GM12878 (cell line): ENCODE data around the gene JAGN1. TPM values are rescaled to one million over a fixed set of nuclear protein-coding genes. Genes with fewer than 3 reads are reported as not detected.

ENCODE experiments used
- ATAC-seq: fragments of 200-7000 bp; cut with Tn5 transposase; 3 replicates; pipeline ENCODE4 v1.9.1; 2020; ENCODE audit warnings: mild to moderate bottlenecking, moderate library complexity
- BruUV-seq: library from RNA; stranded (reverse); fragments of 400-500 nt; replicated peaks from 2 replicates; lab custom pipeline; 2021; lab: Mats Ljungman, UMichigan
- CTCF ChIA-PET: fragments of 300-600 bp; sonication (Branson Sonifier 250); formaldehyde crosslinking; extraction: SDS; loops from one replicate; lab custom pipeline; 2021; ENCODE audit warnings: inconsistent platforms; lab: Yijun Ruan, JAX
- POLR2A ChIA-PET: fragments of 350-600 bp; formaldehyde crosslinking; extraction: SDS; loops from one replicate; lab custom pipeline; 2021; ENCODE audit warnings: inconsistent platforms; lab: Charles Lee
- RAD21 ChIA-PET: fragments of 300-600 bp; sonication (Branson Sonifier 250); formaldehyde crosslinking; loops from one replicate; lab custom pipeline; 2023; ENCODE audit warnings: antibody characterized with exemption; ENCODE audit not compliant: unreplicated experiment; lab: Charles Lee
- SMC1A ChIA-PET: fragments of 300-600 bp; sonication (Branson Sonifier 250); formaldehyde crosslinking; loops from one replicate; lab custom pipeline; 2023; ENCODE audit not compliant: unreplicated experiment, uncharacterized antibody; lab: Charles Lee
- DNase-seq: peaks from one replicate; pipeline ENCODE4 v3.0.0-alpha.2; 2011; ENCODE audit warnings: low read depth, low spot score
- FAIRE-seq: peaks from 3 replicates; lab custom pipeline; 2011; peaks lifted over from hg19 to GRCh38; lab: Jason Lieb, UNC
- H2AFZ ChIP-seq: 2 replicates; pipeline ENCODE4 v1.6.0; 2011; ENCODE audit warnings: low read depth, low read length, control low read depth; ENCODE audit not compliant: control insufficient read depth
- H3K27ac ChIP-seq: 2 replicates; pipeline ENCODE4 v1.5.1; 2011; ENCODE audit warnings: control low read depth; ENCODE audit not compliant: control insufficient read depth, insufficient read depth
- H3K27me3 ChIP-seq, 2 experiments: replicated peaks in 1 of 2; 2 replicates each; pipeline versions ENCODE4 v1.6.0 to v1.6.1; 2011; ENCODE audit warnings: low read length in 1 of 2; ENCODE audit not compliant: control insufficient read depth in 2 of 2, insufficient read depth in 2 of 2
- H3K36me3 ChIP-seq, 2 experiments: 2 replicates each; pipeline ENCODE4 v1.5.1; 2011; ENCODE audit warnings: low read length in 1 of 2; ENCODE audit not compliant: control insufficient read depth in 2 of 2, insufficient read depth in 2 of 2
- H3K4me1 ChIP-seq: 2 replicates; pipeline ENCODE4 v1.6.1; 2011; ENCODE audit warnings: mild to moderate bottlenecking, low read length, moderate library complexity, mixed read lengths; ENCODE audit not compliant: control insufficient read depth, insufficient read depth
- H3K4me2 ChIP-seq: 2 replicates; pipeline ENCODE4 v1.6.0; 2011; ENCODE audit warnings: control low read depth; ENCODE audit not compliant: control insufficient read depth, insufficient read depth
- H3K4me3 ChIP-seq: fragments of 200-600 bp; sonication (generic); 2 replicates; pipeline ENCODE4 v1.5.1; 2016
- H3K79me2 ChIP-seq: 2 replicates; pipeline ENCODE4 v1.6.0; 2011; ENCODE audit warnings: low read length; ENCODE audit not compliant: control insufficient read depth, insufficient read depth
- H3K9ac ChIP-seq: 2 replicates; pipeline ENCODE4 v1.8.0; 2011; ENCODE audit warnings: low read length, control low read depth, mixed read lengths; ENCODE audit not compliant: control insufficient read depth, insufficient read depth
- H3K9me3 ChIP-seq: replicated peaks from 3 replicates; pipeline ENCODE4 v1.5.1; 2011; ENCODE audit warnings: mild to moderate bottlenecking, low read length; ENCODE audit not compliant: control insufficient read depth, insufficient read depth
- H4K20me1 ChIP-seq: 2 replicates; pipeline ENCODE4 v1.6.0; 2011; ENCODE audit not compliant: control insufficient read depth, insufficient read depth
- ATF3 ChIP-seq: IDR thresholded peaks from 2 replicates; pipeline ENCODE4 v1.6.1; 2011; ENCODE audit warnings: low read depth, mild to moderate bottlenecking, low read length, moderate library complexity, borderline replicate concordance; ENCODE audit errors: extremely low read depth
- BRCA1 ChIP-seq: IDR thresholded peaks from 2 replicates; pipeline ENCODE4 v1.6.1; 2011; ENCODE audit warnings: low read depth, low read length, improper control_type of control experiment
- HDAC6 ChIP-seq: fragments of 200-600 bp; sonication (generic); IDR thresholded peaks from one replicate; pipeline ENCODE4 v1.8.0; 2017; ENCODE audit warnings: antibody characterized with exemption; ENCODE audit not compliant: unreplicated experiment
- NFYA ChIP-seq: IDR thresholded peaks from 2 replicates; pipeline ENCODE4 v1.6.1; 2011; ENCODE audit warnings: low read depth, mild to moderate bottlenecking, low read length, improper control_type of control experiment, borderline replicate concordance
- ZNF622 ChIP-seq: fragments of 450-650 bp; IDR thresholded peaks from 2 replicates; pipeline ENCODE4 v1.6.1; 2017; ENCODE audit warnings: mild to moderate bottlenecking, inconsistent platforms
- WGBS: methylation state at CpG from one replicate; pipeline ENCODE4 v1.1.6; 2016; ENCODE audit warnings: low lambda C conversion rate; ENCODE audit not compliant: insufficient replicate concordance, insufficient coverage; ENCODE audit errors: missing lambda C conversion rate; 5-methylcytosine and 5-hydroxymethylcytosine counted together
- in situ Hi-C: fragments of 300-500 bp; cut with MboI; formaldehyde crosslinking; loops from 9 replicates; pipeline ENCODE4 v1.14.3; 2018; ENCODE audit warnings: mixed read lengths
- intact Hi-C: fragments of 100-400 bp; cut with micrococcal nuclease; formaldehyde crosslinking; loops from one replicate; pipeline ENCODE4 v1.14.2; 2022; ENCODE audit not compliant: unreplicated experiment
- polyA plus RNA-seq, 11 experiments: library from polyadenylated mRNA; depleted of rRNA in 4 of 11; unstranded in 6 of 11; stranded (reverse) in 5 of 11; fragments of >200 nt; fragmentation: Nextera tagmentation in 4 of 11; fragmentation: Illumina TruSeq in 1 of 11; extraction: Ambion mirVana in 4 of 11; extraction: Trizol in 1 of 11; gene quantifications; 1 replicate in 1 of 11; 2 replicates in 10 of 11; pipeline versions ENCODE4 v1.2.1 to v1.2.3, GENCODE V29; 2011 to 2016; ENCODE audit warnings: inconsistent platforms in 2 of 11, missing spikeins in 2 of 11, low read depth in 1 of 11
- total RNA-seq, 4 experiments: library from RNA; depleted of rRNA in 3 of 4; stranded (reverse); fragments of >200 nt in 3 of 4; fragmentation: Illumina TruSeq in 1 of 4; extraction: Trizol in 1 of 4; gene quantifications; 2 replicates each; pipeline versions ENCODE4 v1.2.1 to v1.2.3, GENCODE V29; 2013 to 2021
- TF ChIP-seq, protein P1 (sequence below): fragments of 450-650 bp; IDR thresholded peaks from 2 replicates; pipeline ENCODE4 v1.6.1; 2017; ENCODE audit warnings: borderline replicate concordance

Gene JAGN1
- total and polyA plus RNA-seq, 10 of the 15 experiments (the other 5 are each of a cell fraction or from before 2014, with no cell fraction given) = 23.3 to 56.0 (median 35.4) TPM

DNA sequence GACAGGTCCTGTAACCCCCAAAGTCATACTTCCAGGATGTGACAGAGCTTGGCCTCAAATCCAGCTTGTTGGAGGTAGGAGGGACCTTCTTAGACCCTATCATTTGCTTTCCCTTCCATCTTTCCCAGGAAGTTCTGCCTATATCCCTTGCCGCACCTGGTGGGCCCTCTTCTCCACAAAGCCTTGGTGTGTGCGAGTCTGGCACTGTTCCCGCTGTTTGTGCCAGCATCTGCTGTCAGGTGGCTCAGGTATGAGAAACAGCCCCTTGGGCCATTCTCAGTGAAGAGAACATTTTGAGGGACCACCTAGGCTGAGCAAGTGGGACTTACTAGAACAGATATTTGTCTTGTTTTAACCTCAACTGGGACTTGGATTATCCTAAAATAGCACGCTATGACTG is 13.5 kb downstream of the JAGN1 start:
- Histone ChIP-seq H3K27ac (no peak overlapping the region), H2AFZ (no peak overlapping the region), H3K9me3 (no peaks in the 10 kb centered on the region), H3K4me3 (no peak overlapping the region), H3K79me2 (no peaks in the 10 kb centered on the region), H3K9ac (no peak overlapping the region), H3K4me1 (peaks cover 8% of the 10 kb centered on the region), H3K27me3 (no peaks in the 10 kb centered on the region), H4K20me1 (no peaks in the 10 kb centered on the region), H3K36me3 (no peaks in the 10 kb centered on the region), H3K4me2 (no peak overlapping the region)
- no peak for DNase-seq
- TF ChIP-seq, protein P1, sequence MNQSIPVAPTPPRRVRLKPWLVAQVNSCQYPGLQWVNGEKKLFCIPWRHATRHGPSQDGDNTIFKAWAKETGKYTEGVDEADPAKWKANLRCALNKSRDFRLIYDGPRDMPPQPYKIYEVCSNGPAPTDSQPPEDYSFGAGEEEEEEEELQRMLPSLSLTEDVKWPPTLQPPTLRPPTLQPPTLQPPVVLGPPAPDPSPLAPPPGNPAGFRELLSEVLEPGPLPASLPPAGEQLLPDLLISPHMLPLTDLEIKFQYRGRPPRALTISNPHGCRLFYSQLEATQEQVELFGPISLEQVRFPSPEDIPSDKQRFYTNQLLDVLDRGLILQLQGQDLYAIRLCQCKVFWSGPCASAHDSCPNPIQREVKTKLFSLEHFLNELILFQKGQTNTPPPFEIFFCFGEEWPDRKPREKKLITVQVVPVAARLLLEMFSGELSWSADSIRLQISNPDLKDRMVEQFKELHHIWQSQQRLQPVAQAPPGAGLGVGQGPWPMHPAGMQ = no peak
- TF ChIP-seq ATF3 (no peak), NFYA (no peak), BRCA1 (no peak), ZNF622 (no peak), HDAC6 (no peak)
- no peak for FAIRE-seq
- SMC1A ChIA-PET = no interaction called here
- POLR2A ChIA-PET = no interaction called here
- in situ Hi-C loops (no loop called here), intact Hi-C loops (no loop called here)
- CTCF ChIA-PET = interaction anchor here (0.9 kb wide), 1 partner anchor 28 kb away, joined by 3 read pairs; no protein-coding TSS in a partner anchor
- 84% methylated on average over 4 of the region's 4 CpGs for WGBS
- no TSS peak for BruUV-seq
- RAD21 ChIA-PET = no interaction called here
- ATAC-seq = no peak
